Upper lobe of left lung (tissue), 4 donors: Measurements from ENCODE around the gene LDAH.

Source experiments
- CTCF ChIP-seq, 6 experiments: fragments of 450-650 bp in 4 of 6; fragments of 200-600 bp in 2 of 6; sonication (generic) in 2 of 6; IDR thresholded peaks; one replicate each; pipeline ENCODE4 v1.5.1; 2016 to 2019; ENCODE audit warnings: antibody characterized with exemption in 6 of 6
- EP300 ChIP-seq, 4 donors: sonication (generic); formaldehyde crosslinking; IDR thresholded peaks; one replicate each; pipeline ENCODE4 v1.5.1; 2017; ENCODE audit warnings: antibody characterized with exemption in 4 of 4, control low read depth in 2 of 4

- TF ChIP-seq CTCF (IDR thresholded peaks at IDR 0.05), result no peak
- no peak for TF ChIP-seq EP300 (IDR thresholded peaks at IDR 0.05)
Measured at GRCh38 chr2:20724500-20725053, 98.3 kb downstream of the LDAH start.
